OCI-LY3 (cell line): ENCODE measurements around the gene ZNF277.

Source experiments
- H2AFZ ChIP-seq: fragments of 200-600, 300-600 bp; shearing (Covaris generic); 2 replicates; pipeline ENCODE4 v1.6.0; 2014; ENCODE audit warnings: antibody characterized with exemption, low read depth, low read length
- H3K27ac ChIP-seq: fragments of 200-600, 300-600 bp; sonication (generic); 2 replicates; pipeline ENCODE4 v1.5.1; 2014; ENCODE audit warnings: mild to moderate bottlenecking, low read length, moderate library complexity, mixed read lengths
- H3K27me3 ChIP-seq: fragments of 200-600, 300-600 bp; sonication (generic); 2 replicates; pipeline ENCODE4 v1.6.1; 2014; ENCODE audit warnings: low read depth, low read length, mixed read lengths
- H3K36me3 ChIP-seq: fragments of 200-600, 300-600 bp; sonication (generic); replicated peaks from 2 replicates; pipeline ENCODE3; 2014; ENCODE audit warnings: low read depth, low read length, mixed read lengths
- H3K4me1 ChIP-seq: fragments of 300-600, 200-600 bp; sonication (generic); 2 replicates; pipeline ENCODE4 v1.6.1; 2014; ENCODE audit warnings: low read length, mixed read lengths
- H3K4me2 ChIP-seq: fragments of 200-600, 300-600 bp; sonication (generic); 2 replicates; pipeline ENCODE4 v1.6.1; 2014; ENCODE audit warnings: low read length, mixed read lengths
- H3K4me3 ChIP-seq: fragments of 300-600, 200-600 bp; sonication (generic); 2 replicates; pipeline ENCODE4 v1.5.1; 2014; ENCODE audit warnings: antibody characterized with exemption, mild to moderate bottlenecking, low read length, moderate library complexity
- H3K79me2 ChIP-seq: fragments of 300-600, 200-600 bp; shearing (Covaris generic); 2 replicates; pipeline ENCODE4 v1.6.1; 2014; ENCODE audit warnings: mild to moderate bottlenecking, low read length, mixed read lengths
- H3K9ac ChIP-seq: fragments of 300-600, 200-600 bp; shearing (Covaris generic); 2 replicates; pipeline ENCODE4 v1.6.0; 2014; ENCODE audit warnings: mild to moderate bottlenecking, low read length, moderate library complexity
- H3K9me3 ChIP-seq: fragments of 200-600, 300-600 bp; shearing (Covaris generic); 2 replicates; pipeline ENCODE4 v1.6.1; 2014; ENCODE audit warnings: low read length, mixed read lengths; ENCODE audit not compliant: insufficient read depth
- H4K20me1 ChIP-seq: fragments of 200-600, 300-600 bp; sonication (generic); 2 replicates; pipeline ENCODE4 v1.6.1; 2016; ENCODE audit warnings: low read length, mixed read lengths; ENCODE audit not compliant: insufficient read depth
- EZH2phosphoT487 ChIP-seq: fragments of 200-600 bp; shearing (Covaris generic); IDR thresholded peaks from 2 replicates; pipeline ENCODE4 v1.6.1; 2018; ENCODE audit warnings: antibody characterized with exemption, mixed run types, low read depth
- TF ChIP-seq, protein P1 (sequence below): fragments of 200-600, 300-600 bp; sonication (generic); IDR thresholded peaks from 2 replicates; pipeline ENCODE4 v1.5.1; 2014; ENCODE audit warnings: antibody characterized with exemption, low read length, low read depth

The ZNF277 gene

DNA sequence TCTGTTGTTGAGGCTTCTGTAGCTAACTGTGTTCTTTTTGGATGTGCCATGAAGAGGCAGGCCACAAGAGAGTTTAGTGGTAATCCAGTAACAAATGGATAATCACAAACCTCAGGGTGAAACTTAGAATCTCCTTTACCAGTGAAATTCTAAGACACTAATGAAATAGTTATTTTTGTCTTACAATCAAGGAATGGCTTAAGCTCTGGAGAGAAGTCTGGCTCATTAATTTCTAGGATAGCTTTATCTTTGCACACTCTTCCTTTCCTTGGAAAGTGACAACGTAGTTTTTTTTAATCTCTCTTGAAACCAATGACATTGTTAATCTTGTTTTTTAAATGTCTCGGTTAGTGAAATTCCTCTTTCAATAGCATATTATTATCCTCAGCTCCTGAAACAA is 150.1 kb downstream of the ZNF277 start:
- H3K9ac ChIP-seq, result no peak overlapping the region
- H3K36me3 ChIP-seq, result no peaks in the 10 kb centered on the region
- no peaks in the 10 kb centered on the region for H3K27me3 ChIP-seq
- no peaks in the 10 kb centered on the region for H3K4me1 ChIP-seq
- no peak for TF ChIP-seq EZH2phosphoT487
- TF ChIP-seq, protein P1, sequence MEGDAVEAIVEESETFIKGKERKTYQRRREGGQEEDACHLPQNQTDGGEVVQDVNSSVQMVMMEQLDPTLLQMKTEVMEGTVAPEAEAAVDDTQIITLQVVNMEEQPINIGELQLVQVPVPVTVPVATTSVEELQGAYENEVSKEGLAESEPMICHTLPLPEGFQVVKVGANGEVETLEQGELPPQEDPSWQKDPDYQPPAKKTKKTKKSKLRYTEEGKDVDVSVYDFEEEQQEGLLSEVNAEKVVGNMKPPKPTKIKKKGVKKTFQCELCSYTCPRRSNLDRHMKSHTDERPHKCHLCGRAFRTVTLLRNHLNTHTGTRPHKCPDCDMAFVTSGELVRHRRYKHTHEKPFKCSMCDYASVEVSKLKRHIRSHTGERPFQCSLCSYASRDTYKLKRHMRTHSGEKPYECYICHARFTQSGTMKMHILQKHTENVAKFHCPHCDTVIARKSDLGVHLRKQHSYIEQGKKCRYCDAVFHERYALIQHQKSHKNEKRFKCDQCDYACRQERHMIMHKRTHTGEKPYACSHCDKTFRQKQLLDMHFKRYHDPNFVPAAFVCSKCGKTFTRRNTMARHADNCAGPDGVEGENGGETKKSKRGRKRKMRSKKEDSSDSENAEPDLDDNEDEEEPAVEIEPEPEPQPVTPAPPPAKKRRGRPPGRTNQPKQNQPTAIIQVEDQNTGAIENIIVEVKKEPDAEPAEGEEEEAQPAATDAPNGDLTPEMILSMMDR, result no peak
- no peak overlapping the region for H3K4me2 ChIP-seq
- no peak overlapping the region for H2AFZ ChIP-seq
- no peak overlapping the region for H3K27ac ChIP-seq
- H3K79me2 ChIP-seq, result no peaks in the 10 kb centered on the region
- H3K4me3 ChIP-seq, result no peak overlapping the region
- no peaks in the 10 kb centered on the region for H4K20me1 ChIP-seq
- H3K9me3 ChIP-seq, result no peaks in the 10 kb centered on the region

DNA sequence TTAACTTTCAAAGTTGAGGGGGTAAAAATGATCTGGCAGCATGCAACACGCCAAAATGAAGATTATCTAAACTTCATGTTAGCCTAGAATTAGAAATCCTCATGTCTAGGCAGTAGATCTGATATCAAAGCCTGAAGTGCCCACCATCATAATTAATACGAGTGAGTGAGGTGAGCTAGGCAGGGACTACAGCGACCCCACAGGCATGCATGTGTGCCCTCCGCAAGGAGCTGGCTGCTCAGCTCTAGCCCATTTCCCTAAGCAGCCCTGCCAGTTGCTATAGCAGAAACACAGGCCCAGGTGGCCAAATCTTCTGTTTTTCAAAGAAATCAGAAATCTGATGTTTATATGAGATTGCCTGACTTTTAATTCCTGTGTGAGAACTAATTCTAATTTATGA is 150.6 kb downstream of the ZNF277 start:
- Histone ChIP-seq H3K4me1 (no peaks in the 10 kb centered on the region), H3K79me2 (no peaks in the 10 kb centered on the region), H3K9ac (no peak overlapping the region), H4K20me1 (no peaks in the 10 kb centered on the region), H3K4me3 (no peak overlapping the region), H3K27me3 (no peaks in the 10 kb centered on the region), H3K36me3 (no peaks in the 10 kb centered on the region), H3K27ac (no peak overlapping the region), H2AFZ (no peak overlapping the region), H3K4me2 (no peak overlapping the region), H3K9me3 (no peaks in the 10 kb centered on the region)
- TF ChIP-seq, protein P1, result no peak
- TF ChIP-seq EZH2phosphoT487, result no peak

DNA sequence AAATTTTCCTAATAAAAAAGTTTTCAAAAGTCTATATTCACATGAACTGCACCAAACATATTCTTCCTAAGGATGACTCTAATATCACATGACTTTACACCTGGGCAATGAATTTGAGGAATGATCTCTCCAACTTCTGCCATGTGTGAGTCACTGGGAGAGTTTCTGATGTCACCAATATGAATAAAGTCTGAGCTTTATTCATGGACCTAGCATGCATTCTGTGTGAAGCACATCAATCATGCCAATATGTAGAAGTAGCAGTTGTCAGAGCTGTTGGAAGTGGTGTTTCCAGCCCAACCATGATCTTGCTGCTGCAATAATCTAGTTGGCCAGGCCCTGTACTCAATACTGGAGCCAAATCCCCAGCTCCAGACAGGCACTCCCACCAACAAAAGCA is 152.0 kb downstream of the ZNF277 start:
- H3K79me2 ChIP-seq, result no peaks in the 10 kb centered on the region
- TF ChIP-seq, protein P1, result no peak
- no peak for TF ChIP-seq EZH2phosphoT487
- H4K20me1 ChIP-seq, result no peaks in the 10 kb centered on the region
- H3K4me2 ChIP-seq, result no peak overlapping the region
- H3K36me3 ChIP-seq, result no peaks in the 10 kb centered on the region
- H2AFZ ChIP-seq, result no peak overlapping the region
- no peaks in the 10 kb centered on the region for H3K4me1 ChIP-seq
- no peaks in the 10 kb centered on the region for H3K27me3 ChIP-seq
- H3K9ac ChIP-seq, result no peak overlapping the region
- no peak overlapping the region for H3K4me3 ChIP-seq
- H3K9me3 ChIP-seq, result no peaks in the 10 kb centered on the region
- no peak overlapping the region for H3K27ac ChIP-seq

DNA sequence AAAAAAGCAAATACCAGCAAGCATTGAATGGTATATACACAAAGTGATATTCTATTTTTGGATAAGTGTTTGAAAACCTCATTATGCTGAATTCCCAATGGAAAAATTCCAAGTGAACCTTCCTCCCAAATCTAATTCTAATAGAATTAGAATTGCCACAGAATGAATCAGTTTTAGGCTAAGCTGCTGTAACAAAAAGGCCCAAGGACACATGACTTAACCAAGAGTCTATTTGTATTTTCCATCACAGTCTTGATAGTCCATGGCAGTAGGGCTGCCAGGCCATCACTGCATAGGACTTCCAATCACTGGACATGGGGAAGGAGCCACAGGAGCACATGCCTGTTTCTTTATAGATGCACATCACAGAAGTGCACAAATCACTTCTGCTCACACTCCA is 152.6 kb downstream of the ZNF277 start:
- Histone ChIP-seq H4K20me1 (no peaks in the 10 kb centered on the region), H3K27ac (no peak overlapping the region), H3K9ac (no peak overlapping the region), H3K79me2 (no peaks in the 10 kb centered on the region), H3K4me3 (no peak overlapping the region), H3K4me2 (no peak overlapping the region), H2AFZ (no peak overlapping the region), H3K36me3 (no peaks in the 10 kb centered on the region), H3K9me3 (no peaks in the 10 kb centered on the region), H3K4me1 (no peaks in the 10 kb centered on the region), H3K27me3 (no peaks in the 10 kb centered on the region)
- TF ChIP-seq EZH2phosphoT487, result no peak
- TF ChIP-seq, protein P1, result no peak
